Measurements from ENCODE around the gene MRPL55.

Gene MRPL55

DNA sequence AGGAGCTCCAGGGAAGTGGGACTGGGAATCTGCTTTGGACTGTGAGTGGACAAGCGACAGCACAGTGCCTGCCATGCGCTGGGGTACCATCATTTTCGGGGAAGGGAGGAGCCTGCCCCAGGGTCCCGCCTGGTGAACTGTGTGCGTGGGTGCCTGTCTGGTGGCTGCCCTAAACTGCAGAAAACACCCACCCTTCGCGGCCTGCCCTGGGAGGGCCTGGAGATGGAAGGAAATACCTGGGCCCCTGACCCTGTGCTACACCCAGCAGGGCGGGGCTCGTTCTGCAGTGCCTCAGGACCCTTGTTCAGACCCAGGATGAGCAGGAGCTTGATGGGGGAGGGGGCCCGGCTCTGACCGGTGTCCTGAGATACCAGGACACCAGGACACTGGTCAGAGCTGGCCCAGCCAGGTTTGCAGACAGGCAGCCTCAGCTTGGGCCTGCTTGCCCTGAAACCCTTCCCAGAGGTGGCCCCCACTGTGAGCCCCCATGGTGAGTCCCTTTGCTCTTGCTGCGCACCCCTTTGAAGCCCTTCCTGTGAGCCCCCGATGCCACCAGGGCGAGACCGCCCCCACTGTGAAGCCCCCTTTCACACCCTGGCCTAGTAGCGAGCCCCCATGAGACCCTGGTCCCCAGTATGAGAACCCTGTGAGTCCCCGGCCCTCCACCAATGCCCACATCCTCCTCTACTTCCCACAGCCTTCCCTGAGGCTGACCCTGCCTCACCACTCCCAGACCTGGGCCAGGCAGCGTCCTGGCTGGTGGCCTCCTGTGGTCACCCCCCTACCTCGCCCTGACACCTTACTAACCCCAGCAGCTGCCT, 43.2 kb upstream of the MRPL55 start:
- H3K9me3 ChIP-seq (ENCODE audit: insufficient read depth, low read depth, low read length): no peaks in the 10 kb centered on the region
- no peaks in the 10 kb centered on the region for H3K4me1 ChIP-seq (ENCODE audit: insufficient read depth, low read length)
- no peak overlapping the region for H3K9ac ChIP-seq (ENCODE audit: low read depth, low read length)
- H3K4me3 ChIP-seq (ENCODE audit: low read length): no peak overlapping the region
- no peak overlapping the region for H3K27ac ChIP-seq (ENCODE audit: low read length)
- H3K27me3 ChIP-seq (ENCODE audit: insufficient read depth, low read length): no peaks in the 10 kb centered on the region
- no peaks in the 10 kb centered on the region for H3K36me3 ChIP-seq (ENCODE audit: insufficient read depth, low read depth, low read length)

DNA sequence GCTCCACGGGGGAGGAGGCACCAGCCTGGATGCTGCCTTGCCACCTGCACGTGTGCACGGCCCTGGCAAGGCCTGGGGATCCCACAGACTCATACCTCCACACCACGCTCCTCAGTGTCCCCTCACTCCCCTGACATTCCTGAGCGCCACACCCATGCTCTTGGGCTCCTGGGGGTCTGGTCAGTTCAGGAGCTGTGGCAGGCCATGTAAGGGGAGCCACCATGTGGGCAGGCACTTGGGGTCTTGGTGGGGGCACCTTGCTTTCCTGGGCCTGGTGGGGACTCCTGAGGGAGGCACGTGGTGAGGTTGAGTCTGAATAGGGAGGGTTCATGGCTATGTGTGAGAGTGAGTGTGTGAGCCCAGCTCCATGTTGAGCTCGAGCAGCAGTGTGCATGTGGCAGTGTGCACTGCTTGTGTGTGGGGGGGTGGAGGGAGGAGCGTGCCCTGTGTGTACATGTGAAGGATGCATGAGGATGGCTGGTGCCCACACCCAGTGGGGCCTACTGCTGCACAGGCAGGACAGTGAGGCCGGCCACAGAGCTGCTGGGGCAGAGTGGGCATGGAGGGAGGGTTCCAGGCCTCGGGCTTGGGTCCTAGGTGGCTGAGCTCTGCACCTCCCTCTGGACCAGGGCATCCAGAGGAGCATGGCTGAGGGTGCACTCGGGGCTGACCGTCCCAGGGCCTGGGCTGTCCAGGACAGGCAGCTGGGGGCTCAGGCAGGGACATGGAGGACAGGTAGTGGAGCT, 42.3 kb upstream of the MRPL55 start:
- H3K27me3 ChIP-seq (ENCODE audit: insufficient read depth, low read length): no peaks in the 10 kb centered on the region
- H3K27ac ChIP-seq (ENCODE audit: low read length): no peak overlapping the region
- H3K9ac ChIP-seq (ENCODE audit: low read depth, low read length): no peak overlapping the region
- no peaks in the 10 kb centered on the region for H3K4me1 ChIP-seq (ENCODE audit: insufficient read depth, low read length)
- H3K9me3 ChIP-seq (ENCODE audit: insufficient read depth, low read depth, low read length): no peaks in the 10 kb centered on the region
- no peak overlapping the region for H3K4me3 ChIP-seq (ENCODE audit: low read length)
- no peaks in the 10 kb centered on the region for H3K36me3 ChIP-seq (ENCODE audit: insufficient read depth, low read depth, low read length)

DNA sequence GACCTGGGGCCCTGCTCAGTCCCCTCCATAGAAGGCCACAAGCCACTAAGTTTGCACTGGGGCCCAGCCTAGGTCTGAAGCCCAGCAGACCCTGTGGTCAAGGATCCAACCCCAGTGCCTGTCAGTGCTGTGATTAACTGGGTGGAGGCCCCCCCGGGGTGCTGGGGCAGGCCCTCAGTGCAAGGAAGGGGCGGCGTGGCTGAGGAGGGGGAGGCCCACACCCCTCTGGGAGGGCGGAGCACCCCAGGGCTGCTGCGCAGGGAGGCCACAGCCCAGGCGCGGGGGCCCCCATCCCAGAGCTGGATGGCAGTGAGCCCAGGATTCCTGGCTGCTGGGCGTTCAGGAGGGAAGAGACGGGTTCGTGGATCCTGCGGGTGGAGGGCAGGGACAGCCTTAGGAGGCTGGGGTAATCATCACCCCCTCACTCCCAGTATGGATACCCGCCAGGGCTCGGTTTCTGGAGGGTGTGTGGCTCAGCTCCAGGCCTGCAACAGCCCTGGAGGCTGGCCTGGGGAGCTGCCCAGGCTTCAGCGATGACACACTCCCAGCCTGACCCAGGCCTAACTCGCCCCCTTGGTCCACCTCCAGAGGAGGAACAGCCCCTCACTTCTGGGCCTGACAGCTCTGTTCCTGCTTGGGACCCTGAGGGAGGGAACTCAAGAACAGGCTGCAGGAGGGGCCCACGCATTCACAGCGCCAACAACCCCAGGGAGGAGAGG, 41.5 kb upstream of the MRPL55 start:
- no peak overlapping the region for H3K27ac ChIP-seq (ENCODE audit: low read length)

DNA sequence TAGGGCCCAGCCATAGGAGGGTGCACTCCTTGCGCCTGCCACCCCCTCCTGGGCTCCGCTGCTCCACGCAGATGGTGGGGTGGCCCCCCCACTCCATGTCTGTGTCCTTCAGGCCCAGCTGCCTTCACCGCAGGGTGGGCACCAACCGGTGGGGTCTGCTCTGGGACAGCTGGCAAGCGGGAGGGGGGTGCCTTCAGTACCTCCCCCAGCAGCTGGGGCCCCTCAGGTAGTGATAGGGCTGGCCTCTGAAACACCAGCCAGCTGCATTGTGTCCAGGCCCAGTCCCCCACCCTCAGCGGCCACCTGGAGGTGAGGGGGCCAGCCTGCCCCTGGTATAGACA, 41.0 kb upstream of the MRPL55 start:
- Histone ChIP-seq H3K27ac (ENCODE audit: low read length) (no peak overlapping the region), H3K4me1 (ENCODE audit: insufficient read depth, low read length) (no peaks in the 10 kb centered on the region), H3K36me3 (ENCODE audit: insufficient read depth, low read depth, low read length) (no peaks in the 10 kb centered on the region), H3K4me3 (ENCODE audit: low read length) (no peak overlapping the region), H3K9ac (ENCODE audit: low read depth, low read length) (no peak overlapping the region), H3K9me3 (ENCODE audit: insufficient read depth, low read depth, low read length) (no peaks in the 10 kb centered on the region), H3K27me3 (ENCODE audit: insufficient read depth, low read length) (no peaks in the 10 kb centered on the region)

More for the DNA sequence above, 41.5 kb upstream of the MRPL55 start:
- Histone ChIP-seq H3K9ac (ENCODE audit: low read depth, low read length) (no peak overlapping the region), H3K36me3 (ENCODE audit: insufficient read depth, low read depth, low read length) (no peaks in the 10 kb centered on the region), H3K4me1 (ENCODE audit: insufficient read depth, low read length) (no peaks in the 10 kb centered on the region), H3K9me3 (ENCODE audit: insufficient read depth, low read depth, low read length) (no peaks in the 10 kb centered on the region), H3K27me3 (ENCODE audit: insufficient read depth, low read length) (no peaks in the 10 kb centered on the region), H3K4me3 (ENCODE audit: low read length) (no peak overlapping the region)

DNA sequence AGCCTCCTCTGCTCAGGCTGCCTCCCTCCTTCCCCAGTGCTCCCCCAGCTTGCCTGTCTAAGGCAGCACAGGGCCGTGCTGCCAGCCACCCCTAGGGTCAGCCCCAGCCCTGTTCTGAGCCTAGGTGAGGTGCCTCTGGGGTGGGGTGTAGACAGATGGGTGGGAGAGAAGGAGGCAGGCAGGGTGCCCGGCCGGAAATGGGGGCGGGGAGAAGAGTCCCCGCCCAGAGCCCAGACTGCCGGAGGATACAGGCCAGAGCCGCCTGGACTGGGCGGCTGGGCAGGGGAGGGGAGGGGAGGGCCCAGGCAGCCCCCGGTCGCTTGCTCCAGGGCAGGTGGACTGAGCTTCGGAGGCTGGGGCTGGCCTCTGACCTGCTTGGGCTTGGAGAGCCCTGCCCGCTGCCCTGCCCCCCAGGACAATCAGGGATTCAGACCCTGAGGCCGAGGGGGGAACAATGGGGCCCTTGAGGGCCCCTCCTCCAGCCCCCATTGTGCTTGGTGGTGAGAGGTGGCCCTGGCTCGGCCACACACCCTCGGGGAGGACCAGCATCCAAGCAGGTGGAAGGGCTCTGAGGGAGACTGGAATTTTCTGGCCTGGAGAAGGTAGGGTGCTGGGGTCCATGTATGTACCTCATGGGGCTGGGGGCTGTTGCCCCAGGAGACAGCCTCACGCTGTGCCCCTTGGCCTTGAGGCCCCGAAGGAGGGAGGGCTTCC, 40.5 kb upstream of the MRPL55 start, which contains the start of gene GJC2:
Gene GJC2, plus strand, starts transcription at position 525 of the 714 bp plus-strand sequence. CDS start 7,829 bp downstream, outside the sequence.
- Histone ChIP-seq H3K27ac (ENCODE audit: low read length) (no peak within 1 kb of the TSS), H3K4me1 (ENCODE audit: insufficient read depth, low read length) (no peaks in the 10 kb centered on the region), H3K27me3 (ENCODE audit: insufficient read depth, low read length) (no peaks in the 10 kb centered on the region), H3K36me3 (ENCODE audit: insufficient read depth, low read depth, low read length) (no peaks in the 10 kb centered on the region), H3K9me3 (ENCODE audit: insufficient read depth, low read depth, low read length) (no peaks in the 10 kb centered on the region), H3K4me3 (ENCODE audit: low read length) (no peak within 1 kb of the TSS), H3K9ac (ENCODE audit: low read depth, low read length) (no peak within 1 kb of the TSS)

DNA sequence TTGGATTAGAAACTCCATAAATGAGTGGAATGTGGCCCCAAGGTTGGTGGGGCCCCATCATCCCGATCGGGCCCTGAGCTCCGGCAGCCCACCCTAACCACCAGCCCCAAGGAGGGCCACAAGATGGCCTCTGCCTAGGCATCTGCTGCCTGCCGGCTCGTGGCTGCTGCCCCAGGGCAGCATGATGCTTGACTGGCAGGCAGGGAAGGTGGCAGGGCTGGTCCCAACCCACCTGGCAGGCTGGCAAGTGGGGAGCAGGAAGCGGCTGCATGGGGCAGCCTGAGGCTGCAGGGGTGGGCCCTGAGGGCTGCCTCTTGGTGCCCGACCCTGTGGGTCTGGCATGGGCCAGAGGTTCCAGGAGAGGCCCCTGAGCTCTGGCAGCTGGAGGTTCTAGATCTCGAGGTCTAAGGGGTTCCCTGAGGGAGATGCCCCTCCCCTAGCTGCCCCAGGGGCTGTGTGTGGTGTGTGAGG, 39.9 kb upstream of the MRPL55 start:
- Histone ChIP-seq H3K9ac (ENCODE audit: low read depth, low read length) (no peak overlapping the region), H3K27me3 (ENCODE audit: insufficient read depth, low read length) (no peaks in the 10 kb centered on the region), H3K27ac (ENCODE audit: low read length) (no peak overlapping the region), H3K9me3 (ENCODE audit: insufficient read depth, low read depth, low read length) (no peaks in the 10 kb centered on the region), H3K36me3 (ENCODE audit: insufficient read depth, low read depth, low read length) (no peaks in the 10 kb centered on the region), H3K4me3 (ENCODE audit: low read length) (no peak overlapping the region), H3K4me1 (ENCODE audit: insufficient read depth, low read length) (no peaks in the 10 kb centered on the region)

DNA sequence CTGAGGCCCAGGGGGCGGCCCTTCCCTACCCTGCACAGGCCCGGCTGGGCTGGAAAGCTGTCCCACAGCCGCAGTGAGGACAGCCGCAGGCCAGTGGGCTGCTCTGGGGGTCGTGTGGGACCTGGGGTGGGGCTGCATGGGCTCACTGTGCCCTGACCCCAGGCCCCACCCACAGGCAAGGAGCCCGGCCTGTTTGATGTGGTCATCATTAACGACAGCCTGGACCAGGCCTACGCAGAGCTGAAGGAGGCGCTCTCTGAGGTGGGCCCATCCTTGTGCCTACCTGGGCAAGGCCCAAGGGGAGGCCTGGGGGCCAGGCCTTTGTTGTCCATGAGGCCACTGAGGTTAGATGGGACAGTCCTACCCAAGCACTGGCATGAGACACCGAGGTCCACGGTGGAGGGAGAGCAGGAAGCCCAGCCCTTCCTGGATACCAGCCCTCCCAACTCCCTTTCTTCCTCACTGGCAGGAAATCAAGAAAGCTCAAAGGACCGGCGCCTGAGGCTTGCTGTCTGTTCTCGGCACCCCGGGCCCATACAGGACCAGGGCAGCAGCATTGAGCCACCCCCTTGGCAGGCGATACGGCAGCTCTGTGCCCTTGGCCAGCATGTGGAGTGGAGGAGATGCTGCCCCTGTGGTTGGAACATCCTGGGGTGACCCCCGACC, 39.2 kb upstream of the MRPL55 start:
- H3K4me1 ChIP-seq (ENCODE audit: insufficient read depth, low read length): no peaks in the 10 kb centered on the region
- H3K9me3 ChIP-seq (ENCODE audit: insufficient read depth, low read depth, low read length): no peaks in the 10 kb centered on the region
- no peak overlapping the region for H3K4me3 ChIP-seq (ENCODE audit: low read length)
- H3K27ac ChIP-seq (ENCODE audit: low read length): no peak overlapping the region
- H3K36me3 ChIP-seq (ENCODE audit: insufficient read depth, low read depth, low read length): no peaks in the 10 kb centered on the region
- H3K27me3 ChIP-seq (ENCODE audit: insufficient read depth, low read length): no peaks in the 10 kb centered on the region
- H3K9ac ChIP-seq (ENCODE audit: low read depth, low read length): no peak overlapping the region

DNA sequence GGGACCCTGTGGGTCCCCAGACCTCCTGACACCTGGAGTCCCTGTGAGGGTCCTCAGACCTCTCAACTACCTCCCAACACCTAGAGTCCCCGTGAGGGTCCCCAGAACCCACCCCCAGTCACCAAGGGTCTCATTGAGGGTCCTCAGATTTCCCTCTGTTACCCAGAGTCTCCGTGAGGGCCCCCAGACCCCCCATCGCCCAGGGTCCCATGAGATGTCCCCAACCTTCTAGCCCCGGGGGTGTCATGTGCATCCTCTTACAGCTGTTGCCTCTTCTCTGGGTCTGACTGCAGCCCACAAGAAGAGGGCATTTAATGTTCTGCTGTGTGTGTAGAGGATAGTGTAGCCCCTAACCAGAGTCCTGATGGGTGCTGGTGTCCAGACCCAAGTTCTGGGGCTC, 38.7 kb upstream of the MRPL55 start:
- Histone ChIP-seq H3K36me3 (ENCODE audit: insufficient read depth, low read depth, low read length) (no peaks in the 10 kb centered on the region), H3K27me3 (ENCODE audit: insufficient read depth, low read length) (no peaks in the 10 kb centered on the region), H3K4me1 (ENCODE audit: insufficient read depth, low read length) (no peaks in the 10 kb centered on the region), H3K9ac (ENCODE audit: low read depth, low read length) (no peak overlapping the region), H3K4me3 (ENCODE audit: low read length) (no peak overlapping the region), H3K27ac (ENCODE audit: low read length) (no peak overlapping the region), H3K9me3 (ENCODE audit: insufficient read depth, low read depth, low read length) (no peaks in the 10 kb centered on the region)

DNA sequence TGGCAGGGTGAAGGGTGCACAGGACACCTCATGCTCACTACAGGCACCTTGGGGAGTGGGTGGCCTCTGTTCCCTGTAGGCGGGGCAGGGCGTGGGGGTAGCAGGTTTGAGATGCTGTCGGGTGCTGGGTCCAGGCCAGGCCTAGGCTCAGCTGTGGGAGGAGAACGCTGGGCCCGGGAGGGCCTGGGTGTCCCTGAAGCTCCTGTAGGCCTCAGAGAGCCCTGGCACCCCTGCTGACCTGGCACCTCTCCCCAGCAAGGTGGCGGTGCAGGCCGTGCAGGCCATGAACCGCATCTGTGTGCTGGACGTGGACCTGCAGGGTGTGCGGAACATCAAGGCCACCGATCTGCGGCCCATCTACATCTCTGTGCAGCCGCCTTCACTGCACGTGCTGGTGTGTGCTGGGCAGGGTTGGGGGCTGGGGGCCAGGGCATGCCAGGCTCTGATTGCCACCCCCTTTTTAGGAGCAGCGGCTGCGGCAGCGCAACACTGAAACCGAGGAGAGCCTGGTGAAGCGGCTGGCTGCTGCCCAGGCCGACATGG, 38.1 kb upstream of the MRPL55 start:
- Histone ChIP-seq H3K4me1 (ENCODE audit: insufficient read depth, low read length) (no peaks in the 10 kb centered on the region), H3K9me3 (ENCODE audit: insufficient read depth, low read depth, low read length) (no peaks in the 10 kb centered on the region), H3K36me3 (ENCODE audit: insufficient read depth, low read depth, low read length) (no peaks in the 10 kb centered on the region), H3K27me3 (ENCODE audit: insufficient read depth, low read length) (no peaks in the 10 kb centered on the region), H3K9ac (ENCODE audit: low read depth, low read length) (no peak overlapping the region), H3K4me3 (ENCODE audit: low read length) (no peak overlapping the region), H3K27ac (ENCODE audit: low read length) (no peak overlapping the region)

DNA sequence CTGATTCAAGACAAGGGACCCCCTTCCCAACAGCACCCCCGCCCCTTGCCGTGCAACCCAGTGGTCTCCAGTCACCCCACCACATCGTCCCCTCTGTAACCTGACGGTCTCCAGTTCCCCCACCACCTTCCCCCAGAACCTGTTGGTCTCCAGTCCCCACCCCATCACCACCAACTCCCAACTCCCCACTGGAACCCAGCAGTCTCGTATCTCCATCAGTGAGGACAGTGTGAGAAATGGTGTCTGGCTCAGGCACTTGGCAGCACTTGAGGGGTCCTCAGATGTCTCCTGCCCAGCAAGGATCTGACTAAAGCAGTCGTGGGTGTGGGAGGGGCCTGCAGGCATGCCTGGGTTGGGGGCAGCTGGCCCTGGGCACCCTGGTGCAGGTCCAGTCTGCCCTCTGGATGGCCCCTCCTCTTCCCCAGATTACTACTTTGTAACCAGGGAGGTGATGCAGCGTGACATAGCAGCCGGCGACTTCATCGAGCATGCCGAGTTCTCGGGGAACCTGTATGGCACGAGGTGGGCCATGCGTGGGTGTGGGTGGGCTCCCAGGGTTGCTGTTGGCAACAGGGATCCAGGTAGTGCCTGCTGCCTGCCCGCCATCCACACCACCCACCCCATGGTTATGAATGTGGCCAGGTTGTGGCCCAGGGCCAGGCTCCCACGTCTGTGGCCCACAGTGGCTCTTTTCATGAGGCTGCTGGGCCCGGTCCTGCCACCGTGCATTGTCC, 37.5 kb upstream of the MRPL55 start:
- Histone ChIP-seq H3K9ac (ENCODE audit: low read depth, low read length) (no peak overlapping the region), H3K9me3 (ENCODE audit: insufficient read depth, low read depth, low read length) (no peaks in the 10 kb centered on the region), H3K4me1 (ENCODE audit: insufficient read depth, low read length) (no peaks in the 10 kb centered on the region), H3K4me3 (ENCODE audit: low read length) (no peak overlapping the region), H3K27ac (ENCODE audit: low read length) (no peak overlapping the region), H3K27me3 (ENCODE audit: insufficient read depth, low read length) (no peaks in the 10 kb centered on the region), H3K36me3 (ENCODE audit: insufficient read depth, low read depth, low read length) (no peaks in the 10 kb centered on the region)
